ENCODE results near the gene TFB2M. TPM values are rescaled to one million over a fixed set of nuclear protein-coding genes. Genes with fewer than 3 reads are reported as not detected.
A peak's percentile ranks its signal among the peaks of the same experiment; 100 is the strongest.
"Not testable (repeated sequence)": the region's sequence is repeated elsewhere in the genome, so short reads cannot be mapped to it uniquely, and the experiment has no call there.

Gene TFB2M
- total RNA-seq, 2 donors from 2014 or later, result 5.9 to 6.5 TPM

DNA sequence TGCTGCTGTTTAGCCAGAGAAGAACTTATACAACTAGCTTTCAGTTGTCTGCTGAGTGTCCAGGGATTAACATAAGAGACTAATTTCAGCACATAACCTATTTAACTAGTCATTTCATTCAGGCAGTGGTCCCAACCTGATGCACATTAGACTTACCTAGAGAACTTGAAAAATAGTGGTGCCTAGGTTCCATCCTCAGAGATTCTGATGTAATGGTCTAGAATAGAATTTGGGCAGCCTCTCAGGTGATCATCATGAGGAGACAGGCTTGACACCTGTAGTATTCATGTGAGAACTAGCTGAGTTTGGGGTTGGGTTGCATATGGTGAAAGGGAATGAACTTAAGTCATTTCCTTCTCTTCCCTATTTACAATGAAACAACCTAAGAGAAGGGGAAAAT is 25.0 kb upstream of the TFB2M start:
- Histone ChIP-seq H3K9me3 (peaks cover 2% of the 10 kb centered on the region), H3K4me3 (no peak overlapping the region), H3K4me1 (ENCODE audit: control insufficient read depth in 1 of 2, low read depth in 2 of 2) (peaks cover 32 to 40% of the 10 kb centered on the region in 2 donors), H3K27ac (no peak overlapping the region), H3K27me3 (replicated peaks; ENCODE audit: insufficient read depth) (no peaks in the 10 kb centered on the region), H3K36me3 (no peaks in the 10 kb centered on the region)
- no peak for ATAC-seq (ENCODE audit: insufficient number of reproducible peaks, low FRiP score, low read depth)
- TF ChIP-seq, protein P1, sequence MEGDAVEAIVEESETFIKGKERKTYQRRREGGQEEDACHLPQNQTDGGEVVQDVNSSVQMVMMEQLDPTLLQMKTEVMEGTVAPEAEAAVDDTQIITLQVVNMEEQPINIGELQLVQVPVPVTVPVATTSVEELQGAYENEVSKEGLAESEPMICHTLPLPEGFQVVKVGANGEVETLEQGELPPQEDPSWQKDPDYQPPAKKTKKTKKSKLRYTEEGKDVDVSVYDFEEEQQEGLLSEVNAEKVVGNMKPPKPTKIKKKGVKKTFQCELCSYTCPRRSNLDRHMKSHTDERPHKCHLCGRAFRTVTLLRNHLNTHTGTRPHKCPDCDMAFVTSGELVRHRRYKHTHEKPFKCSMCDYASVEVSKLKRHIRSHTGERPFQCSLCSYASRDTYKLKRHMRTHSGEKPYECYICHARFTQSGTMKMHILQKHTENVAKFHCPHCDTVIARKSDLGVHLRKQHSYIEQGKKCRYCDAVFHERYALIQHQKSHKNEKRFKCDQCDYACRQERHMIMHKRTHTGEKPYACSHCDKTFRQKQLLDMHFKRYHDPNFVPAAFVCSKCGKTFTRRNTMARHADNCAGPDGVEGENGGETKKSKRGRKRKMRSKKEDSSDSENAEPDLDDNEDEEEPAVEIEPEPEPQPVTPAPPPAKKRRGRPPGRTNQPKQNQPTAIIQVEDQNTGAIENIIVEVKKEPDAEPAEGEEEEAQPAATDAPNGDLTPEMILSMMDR (IDR thresholded peaks at IDR 0.05), result no peak
- DNase-seq (ENCODE audit: low spot score), result no peak

DNA sequence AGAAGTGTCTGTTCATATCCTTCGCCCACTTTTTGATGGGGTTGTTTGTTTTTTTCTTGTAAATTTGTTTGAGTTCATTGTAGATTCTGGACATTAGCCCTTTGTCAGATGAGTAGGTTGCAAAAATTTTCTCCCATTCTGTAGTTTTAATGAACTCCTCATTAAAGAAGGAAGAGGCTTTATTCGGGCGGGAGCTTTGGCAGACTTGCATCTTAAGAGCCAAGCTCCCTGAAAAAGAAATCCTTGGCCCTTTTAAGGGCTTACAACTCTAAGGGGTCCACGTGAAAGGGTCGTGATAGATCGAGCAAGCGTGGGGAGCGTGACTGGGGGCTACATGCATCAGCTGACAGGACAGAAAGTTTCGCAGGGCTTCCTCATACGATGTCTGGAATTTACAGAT is 23.9 kb upstream of the TFB2M start:
- ATAC-seq (ENCODE audit: insufficient number of reproducible peaks, low FRiP score, low read depth); H3K4me3 ChIP-seq; H3K27ac ChIP-seq; H3K36me3 ChIP-seq; DNase-seq (ENCODE audit: low spot score); H3K27me3 ChIP-seq (replicated peaks; ENCODE audit: insufficient read depth); H3K9me3 ChIP-seq: not testable (repeated sequence)
- peaks cover 32 to 44% of the 10 kb centered on the region in 2 donors for H3K4me1 ChIP-seq (ENCODE audit: control insufficient read depth in 1 of 2, low read depth in 2 of 2)

DNA sequence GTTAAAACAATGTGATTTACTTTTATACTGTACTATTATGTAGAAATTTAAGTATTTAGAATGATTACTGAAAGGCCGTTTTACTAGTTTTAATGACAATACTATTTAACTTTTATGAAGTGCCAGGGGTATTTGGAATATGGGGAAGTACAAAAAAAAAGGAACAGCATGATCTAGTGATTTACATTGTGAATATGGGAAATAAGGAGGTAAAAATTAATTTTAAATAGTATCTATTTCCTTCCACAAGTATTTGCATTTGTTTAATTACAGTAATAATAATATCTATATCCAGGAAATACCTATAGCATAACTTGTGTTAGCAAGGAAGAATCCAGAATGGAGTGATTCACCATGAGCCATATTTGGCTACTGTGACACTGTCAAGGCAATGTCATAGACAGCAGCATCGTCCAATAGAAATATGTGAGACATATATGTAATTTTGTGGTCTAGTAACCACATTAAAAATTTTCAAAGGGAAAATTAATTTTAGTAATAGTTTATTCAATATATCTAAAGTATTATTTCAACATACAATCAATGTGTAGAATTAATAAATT is 22.2 kb upstream of the TFB2M start:
- H3K4me1 ChIP-seq (ENCODE audit: control insufficient read depth in 1 of 2, low read depth in 2 of 2), result peaks cover 35 to 51% of the 10 kb centered on the region in 2 donors

DNA sequence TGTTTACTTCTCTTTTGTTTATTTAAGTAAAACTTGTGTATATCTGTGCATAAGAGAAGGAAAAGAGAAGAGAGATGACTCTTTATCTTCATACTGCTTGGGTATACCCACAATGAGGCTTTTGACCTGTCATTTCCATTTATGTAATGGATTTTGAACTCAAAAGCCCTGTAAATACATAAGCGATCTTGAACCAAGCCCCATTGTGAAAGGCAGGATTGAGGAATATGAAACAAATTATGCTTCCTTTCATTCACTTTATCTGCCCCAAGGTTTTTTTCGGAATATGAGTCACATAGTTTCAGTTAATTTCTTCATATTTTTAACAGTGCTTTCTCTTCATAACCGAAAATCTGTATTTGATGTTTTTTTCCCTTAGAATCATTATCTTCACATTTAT is 21.5 kb upstream of the TFB2M start:
- Histone ChIP-seq H3K27ac (peak overlapping the region; percentile 20 to 38), H3K27me3 (replicated peaks; ENCODE audit: insufficient read depth) (no peaks in the 10 kb centered on the region), H3K4me3 (peak overlapping the region; percentile 11), H3K9me3 (peaks cover 2% of the 10 kb centered on the region), H3K4me1 (ENCODE audit: control insufficient read depth in 1 of 2, low read depth in 2 of 2) (peaks cover 29 to 47% of the 10 kb centered on the region in 2 donors), H3K36me3 (no peaks in the 10 kb centered on the region)
- DNase-seq (ENCODE audit: low spot score), result no peak
- ATAC-seq (ENCODE audit: insufficient number of reproducible peaks, low FRiP score, low read depth), result no peak
- TF ChIP-seq, protein P1 (IDR thresholded peaks at IDR 0.05), result no peak

More for the DNA sequence above, 22.2 kb upstream of the TFB2M start:
- DNase-seq (ENCODE audit: low spot score) (no peak), ATAC-seq (ENCODE audit: insufficient number of reproducible peaks, low FRiP score, low read depth) (no peak)
- TF ChIP-seq, protein P1 (IDR thresholded peaks at IDR 0.05), result no peak
- Histone ChIP-seq H3K9me3 (peaks cover 2% of the 10 kb centered on the region), H3K27ac (peak overlapping the region; percentile 20 to 38), H3K36me3 (no peaks in the 10 kb centered on the region), H3K4me3 (no peak overlapping the region), H3K27me3 (replicated peaks; ENCODE audit: insufficient read depth) (no peaks in the 10 kb centered on the region)

DNA sequence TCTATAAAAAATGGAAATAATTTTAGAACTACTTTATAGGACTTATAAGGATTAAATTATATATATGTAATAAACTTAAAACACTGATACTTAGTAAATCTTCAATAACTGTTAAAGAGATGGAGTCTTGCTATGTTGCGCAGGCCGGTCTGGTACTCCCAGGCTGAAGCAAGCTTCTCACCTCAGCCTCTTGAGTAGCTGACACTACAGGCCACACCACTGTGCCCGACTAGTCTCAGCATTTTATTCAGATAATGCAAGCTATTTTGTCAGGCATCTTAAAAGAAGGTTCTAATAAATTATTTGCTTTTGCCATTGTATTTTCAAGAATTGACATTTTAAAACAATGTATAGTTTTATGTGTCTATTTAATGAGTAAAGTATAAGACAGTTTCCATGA is 21.0 kb upstream of the TFB2M start:
- H3K4me1 ChIP-seq (ENCODE audit: control insufficient read depth in 1 of 2, low read depth in 2 of 2), result peaks cover 26 to 42% of the 10 kb centered on the region in 2 donors

More for the DNA sequence above, 21.0 kb upstream of the TFB2M start:
- Histone ChIP-seq H3K36me3 (no peaks in the 10 kb centered on the region), H3K9me3 (peaks cover 2% of the 10 kb centered on the region), H3K4me3 (no peak overlapping the region), H3K27ac (peak overlapping the region; percentile 20 to 38), H3K27me3 (replicated peaks; ENCODE audit: insufficient read depth) (no peaks in the 10 kb centered on the region)
- TF ChIP-seq, protein P1 (IDR thresholded peaks at IDR 0.05), result no peak
- no peak for DNase-seq (ENCODE audit: low spot score)
- ATAC-seq (ENCODE audit: insufficient number of reproducible peaks, low FRiP score, low read depth), result no peak

Data from thoracic aorta (tissue), 2 donors.